OCI-LY3 (cell line): ENCODE data around the gene SVIL.
A peak's percentile ranks its signal among the peaks of the same experiment; 100 is the strongest.
"Not testable (repeated sequence)": the region's sequence is repeated elsewhere in the genome, so short reads cannot be mapped to it uniquely, and the experiment has no call there.

ENCODE experiments used
- H2AFZ ChIP-seq: fragments of 200-600, 300-600 bp; shearing (Covaris generic); 2 replicates; pipeline ENCODE4 v1.6.0; 2014; ENCODE audit warnings: antibody characterized with exemption, low read depth, low read length
- H3K27ac ChIP-seq: fragments of 200-600, 300-600 bp; sonication (generic); 2 replicates; pipeline ENCODE4 v1.5.1; 2014; ENCODE audit warnings: mild to moderate bottlenecking, low read length, moderate library complexity, mixed read lengths
- H3K27me3 ChIP-seq: fragments of 200-600, 300-600 bp; sonication (generic); 2 replicates; pipeline ENCODE4 v1.6.1; 2014; ENCODE audit warnings: low read depth, low read length, mixed read lengths
- H3K36me3 ChIP-seq: fragments of 200-600, 300-600 bp; sonication (generic); replicated peaks from 2 replicates; pipeline ENCODE3; 2014; ENCODE audit warnings: low read depth, low read length, mixed read lengths
- H3K4me1 ChIP-seq: fragments of 300-600, 200-600 bp; sonication (generic); 2 replicates; pipeline ENCODE4 v1.6.1; 2014; ENCODE audit warnings: low read length, mixed read lengths
- H3K4me2 ChIP-seq: fragments of 200-600, 300-600 bp; sonication (generic); 2 replicates; pipeline ENCODE4 v1.6.1; 2014; ENCODE audit warnings: low read length, mixed read lengths
- H3K4me3 ChIP-seq: fragments of 300-600, 200-600 bp; sonication (generic); 2 replicates; pipeline ENCODE4 v1.5.1; 2014; ENCODE audit warnings: antibody characterized with exemption, mild to moderate bottlenecking, low read length, moderate library complexity
- H3K79me2 ChIP-seq: fragments of 300-600, 200-600 bp; shearing (Covaris generic); 2 replicates; pipeline ENCODE4 v1.6.1; 2014; ENCODE audit warnings: mild to moderate bottlenecking, low read length, mixed read lengths
- H3K9ac ChIP-seq: fragments of 300-600, 200-600 bp; shearing (Covaris generic); 2 replicates; pipeline ENCODE4 v1.6.0; 2014; ENCODE audit warnings: mild to moderate bottlenecking, low read length, moderate library complexity
- H3K9me3 ChIP-seq: fragments of 200-600, 300-600 bp; shearing (Covaris generic); 2 replicates; pipeline ENCODE4 v1.6.1; 2014; ENCODE audit warnings: low read length, mixed read lengths; ENCODE audit not compliant: insufficient read depth
- H4K20me1 ChIP-seq: fragments of 200-600, 300-600 bp; sonication (generic); 2 replicates; pipeline ENCODE4 v1.6.1; 2016; ENCODE audit warnings: low read length, mixed read lengths; ENCODE audit not compliant: insufficient read depth
- CTCF ChIP-seq: fragments of 200-600, 300-600 bp; sonication (generic); IDR thresholded peaks from 2 replicates; pipeline ENCODE4 v1.5.1; 2014; ENCODE audit warnings: antibody characterized with exemption, low read length, low read depth
- EZH2phosphoT487 ChIP-seq: fragments of 200-600 bp; shearing (Covaris generic); IDR thresholded peaks from 2 replicates; pipeline ENCODE4 v1.6.1; 2018; ENCODE audit warnings: antibody characterized with exemption, mixed run types, low read depth

Gene SVIL

GRCh38 chr10:29522061-29522855 lies 112.5 kb downstream of the SVIL start:
- Histone ChIP-seq H4K20me1 (no peaks in the 10 kb centered on the region), H3K9me3 (no peaks in the 10 kb centered on the region), H3K36me3 (no peaks in the 10 kb centered on the region), H3K4me2 (no peak overlapping the region), H2AFZ (no peak overlapping the region), H3K27me3 (no peaks in the 10 kb centered on the region), H3K79me2 (no peaks in the 10 kb centered on the region), H3K4me1 (no peaks in the 10 kb centered on the region), H3K27ac (no peak overlapping the region), H3K9ac (no peak overlapping the region), H3K4me3 (no peak overlapping the region)
- no peak for TF ChIP-seq EZH2phosphoT487
- TF ChIP-seq CTCF = no peak

DNA sequence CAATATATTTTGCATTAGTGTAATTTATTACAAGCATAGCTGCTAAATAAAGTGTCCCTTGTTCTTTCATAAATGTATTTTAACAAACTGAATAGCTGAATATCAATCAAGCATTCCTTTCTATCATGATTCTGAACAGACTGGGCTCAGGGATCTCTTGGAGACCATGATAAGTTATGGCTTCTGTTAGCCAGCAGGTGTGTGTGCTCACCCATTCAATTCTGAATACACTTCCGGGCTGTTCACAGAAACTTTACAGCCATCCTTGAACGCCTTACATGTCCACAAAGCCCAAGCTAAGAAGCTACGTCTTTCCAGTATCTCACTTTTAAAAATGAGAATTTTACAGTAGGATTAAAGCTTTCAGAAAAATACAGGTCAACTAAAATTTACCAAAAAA lies 115.1 kb downstream of the SVIL start:
- H3K27me3 ChIP-seq = no peaks in the 10 kb centered on the region
- no peak for TF ChIP-seq EZH2phosphoT487
- no peak for TF ChIP-seq CTCF
- H3K4me3 ChIP-seq = no peak overlapping the region
- no peaks in the 10 kb centered on the region for H4K20me1 ChIP-seq
- no peaks in the 10 kb centered on the region for H3K9me3 ChIP-seq
- H2AFZ ChIP-seq = no peak overlapping the region
- H3K79me2 ChIP-seq = no peaks in the 10 kb centered on the region
- H3K9ac ChIP-seq = no peak overlapping the region
- no peak overlapping the region for H3K27ac ChIP-seq
- H3K4me2 ChIP-seq = no peak overlapping the region
- H3K36me3 ChIP-seq = no peaks in the 10 kb centered on the region
- no peaks in the 10 kb centered on the region for H3K4me1 ChIP-seq

- no peaks in the 10 kb centered on the region for H3K27me3 ChIP-seq
- H3K79me2 ChIP-seq = no peaks in the 10 kb centered on the region
- no peaks in the 10 kb centered on the region for H3K9me3 ChIP-seq
- H3K9ac ChIP-seq = no peak overlapping the region
- no peaks in the 10 kb centered on the region for H3K4me1 ChIP-seq
- TF ChIP-seq EZH2phosphoT487 (no peak), CTCF (peak; percentile 55)
- no peaks in the 10 kb centered on the region for H4K20me1 ChIP-seq
- no peaks in the 10 kb centered on the region for H3K36me3 ChIP-seq
- H2AFZ ChIP-seq = no peak overlapping the region
- no peak overlapping the region for H3K27ac ChIP-seq
- no peak overlapping the region for H3K4me3 ChIP-seq
- H3K4me2 ChIP-seq = no peak overlapping the region
These were observed 117.3 kb downstream of the SVIL start for GRCh38 chr10:29517352-29517923.

DNA sequence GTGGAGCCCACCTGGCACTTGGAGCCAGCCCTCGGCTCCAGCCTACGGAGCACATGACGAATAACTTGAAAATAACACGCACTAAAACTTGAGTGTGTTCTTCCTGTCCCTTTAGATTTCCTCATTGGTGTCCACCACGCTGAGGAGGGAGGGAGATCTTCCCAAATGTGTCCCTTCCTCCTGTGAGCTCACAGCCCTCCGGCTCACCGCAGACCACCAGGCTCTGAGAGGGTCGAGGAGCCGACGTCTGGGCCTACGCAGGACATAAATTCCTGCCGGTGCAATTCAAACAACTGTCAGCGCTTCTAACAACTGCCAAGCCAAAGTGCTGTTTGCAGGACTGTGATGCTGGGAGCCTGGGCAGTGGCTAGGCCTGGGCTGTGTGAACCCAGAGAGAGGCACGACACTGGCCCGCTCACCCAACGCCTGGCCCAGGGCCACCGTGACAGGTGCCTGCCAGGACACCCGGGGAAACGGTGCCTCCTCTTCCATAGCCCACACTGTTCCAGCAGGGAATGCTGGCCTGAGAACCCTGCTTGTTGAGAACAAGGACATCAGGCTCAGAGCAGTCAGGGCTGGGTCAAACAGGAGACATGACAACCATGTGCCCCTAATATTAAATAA lies 118.3 kb downstream of the SVIL start:
- H3K4me2 ChIP-seq, H3K9ac ChIP-seq, H4K20me1 ChIP-seq, H3K27me3 ChIP-seq, H3K79me2 ChIP-seq, H3K36me3 ChIP-seq, H3K9me3 ChIP-seq, H3K4me1 ChIP-seq, H3K27ac ChIP-seq, H2AFZ ChIP-seq, H3K4me3 ChIP-seq: not testable (repeated sequence)

GRCh38 chr10:29515879-29516278 lies 118.9 kb downstream of the SVIL start:
- H3K79me2 ChIP-seq, H2AFZ ChIP-seq, H3K27me3 ChIP-seq, H3K27ac ChIP-seq, H4K20me1 ChIP-seq, H3K4me3 ChIP-seq, H3K9me3 ChIP-seq, H3K4me2 ChIP-seq, H3K4me1 ChIP-seq, H3K36me3 ChIP-seq, H3K9ac ChIP-seq: not testable (repeated sequence)

DNA sequence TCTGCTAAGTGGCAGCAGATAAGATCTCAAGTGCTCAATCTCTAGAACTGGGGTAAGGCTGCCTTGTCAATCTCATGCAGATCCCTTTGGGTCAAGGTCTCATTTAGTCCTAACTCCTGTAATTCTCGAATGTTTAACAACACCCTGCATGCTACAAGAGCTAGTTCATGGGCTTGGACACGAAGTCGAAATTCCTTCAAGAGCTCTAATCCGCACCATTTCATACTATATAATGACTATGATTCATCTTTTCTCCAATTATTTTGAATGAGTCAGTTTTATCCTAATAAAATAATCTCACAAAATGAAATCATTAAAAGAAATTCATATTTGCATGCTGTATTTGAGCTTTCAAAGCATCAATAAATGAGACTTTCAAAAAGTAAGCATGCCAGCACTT lies 119.7 kb downstream of the SVIL start:
- not testable (repeated sequence) for H3K9ac ChIP-seq, H3K9me3 ChIP-seq, H3K79me2 ChIP-seq, H3K27ac ChIP-seq, H3K27me3 ChIP-seq, H3K4me2 ChIP-seq, H3K4me3 ChIP-seq, H4K20me1 ChIP-seq, H2AFZ ChIP-seq, H3K36me3 ChIP-seq, H3K4me1 ChIP-seq
